DND-41 (cell line): Measurements from ENCODE around the gene KHDC4.

Source experiments
- ATAC-seq: fragments of 200-7000 bp; cut with Tn5 transposase; 3 replicates; pipeline ENCODE4 v1.9.1; 2021; ENCODE audit warnings: low read depth; ENCODE audit not compliant: insufficient read depth
- DNase-seq: peaks from one replicate; pipeline ENCODE4 v3.0.0-alpha.2; 2020
- H2AFZ ChIP-seq: 2 replicates; pipeline ENCODE4 v1.6.0; 2012; ENCODE audit warnings: low read depth, low read length
- H3K27ac ChIP-seq: 2 replicates; pipeline ENCODE4 v1.5.1; 2012; ENCODE audit warnings: low read length, inconsistent platforms
- H3K27me3 ChIP-seq: fragments of 200-600 bp; sonication (generic); 2 replicates; pipeline ENCODE4 v1.6.0; 2012; ENCODE audit warnings: low read length, mild to moderate bottlenecking, inconsistent platforms; ENCODE audit not compliant: insufficient read depth, poor library complexity
- H3K36me3 ChIP-seq: 2 replicates; pipeline ENCODE4 v1.5.1; 2012; ENCODE audit warnings: low read length, inconsistent platforms; ENCODE audit not compliant: insufficient read depth
- H3K4me1 ChIP-seq: 2 replicates; pipeline ENCODE4 v1.5.1; 2012; ENCODE audit warnings: mild to moderate bottlenecking, low read length; ENCODE audit not compliant: insufficient read depth
- H3K4me2 ChIP-seq: 2 replicates; pipeline ENCODE4 v1.6.0; 2012; ENCODE audit warnings: mild to moderate bottlenecking, moderate library complexity, low read length, inconsistent platforms; ENCODE audit not compliant: insufficient read depth
- H3K4me3 ChIP-seq, 2 experiments: fragments of 200-600 bp in 1 of 2; shearing (Covaris generic) in 1 of 2; 2 replicates each; pipeline ENCODE4 v1.5.1; 2012 to 2016; ENCODE audit warnings: inconsistent platforms in 2 of 2, low read length in 2 of 2, mild to moderate bottlenecking in 2 of 2, low read depth in 1 of 2, moderate library complexity in 1 of 2
- H3K79me2 ChIP-seq: 2 replicates; pipeline ENCODE4 v1.6.0; 2012; ENCODE audit warnings: low read length, inconsistent platforms; ENCODE audit not compliant: insufficient read depth
- H3K9ac ChIP-seq: 2 replicates; pipeline ENCODE4 v1.6.0; 2012; ENCODE audit warnings: low read depth, mild to moderate bottlenecking, inconsistent platforms, low read length, moderate library complexity
- H3K9me3 ChIP-seq: 2 replicates; pipeline ENCODE4 v1.5.1; 2012; ENCODE audit warnings: low read length, moderate library complexity, mild to moderate bottlenecking, inconsistent platforms; ENCODE audit not compliant: insufficient read depth, severe bottlenecking
- H4K20me1 ChIP-seq: 2 replicates; pipeline ENCODE4 v1.6.0; 2012; ENCODE audit warnings: low read length; ENCODE audit not compliant: insufficient read depth
- CTCF ChIP-seq: IDR thresholded peaks from 2 replicates; pipeline ENCODE4 v1.5.1; 2012; ENCODE audit warnings: borderline replicate concordance, low read length, moderate library complexity, mild to moderate bottlenecking; ENCODE audit not compliant: poor library complexity, severe bottlenecking; ENCODE audit errors: extremely low read depth
- EZH2 ChIP-seq: IDR thresholded peaks from 3 replicates; pipeline ENCODE4 v1.6.1; 2012; ENCODE audit warnings: borderline replicate concordance, low read depth, mild to moderate bottlenecking, moderate library complexity, low read length, inconsistent platforms; ENCODE audit not compliant: severe bottlenecking

Gene KHDC4

GRCh38 chr1:155964193-155964592 lies 30.0 kb upstream of the KHDC4 start:
- H4K20me1 ChIP-seq, result peaks cover 58% of the 10 kb centered on the region
- no peaks in the 10 kb centered on the region for H3K4me1 ChIP-seq
- peaks cover 39% of the 10 kb centered on the region for H3K79me2 ChIP-seq
- no peak overlapping the region for H3K4me3 ChIP-seq
- DNase-seq, result no peak
- H3K4me2 ChIP-seq, result no peak overlapping the region
- H3K9me3 ChIP-seq, result no peaks in the 10 kb centered on the region
- peaks cover 94% of the 10 kb centered on the region for H3K36me3 ChIP-seq
- no peak overlapping the region for H2AFZ ChIP-seq
- no peak overlapping the region for H3K9ac ChIP-seq
- TF ChIP-seq CTCF (no peak), EZH2 (no peak)
- ATAC-seq, result no peak
- H3K27me3 ChIP-seq, result no peaks in the 10 kb centered on the region
- no peak overlapping the region for H3K27ac ChIP-seq

GRCh38 chr1:155962599-155963211 lies 28.5 kb upstream of the KHDC4 start:
- Histone ChIP-seq H3K4me2 (no peak overlapping the region), H3K79me2 (peaks cover 24% of the 10 kb centered on the region), H3K9me3 (no peaks in the 10 kb centered on the region), H2AFZ (no peak overlapping the region), H3K27me3 (no peaks in the 10 kb centered on the region), H3K4me3 (no peak overlapping the region), H3K36me3 (peaks cover 91% of the 10 kb centered on the region), H4K20me1 (peaks cover 43% of the 10 kb centered on the region), H3K4me1 (no peaks in the 10 kb centered on the region), H3K27ac (no peak overlapping the region), H3K9ac (no peak overlapping the region)
- DNase-seq (no peak), ATAC-seq (no peak)
- no peak for TF ChIP-seq CTCF
- no peak for TF ChIP-seq EZH2

- no peaks in the 10 kb centered on the region for H3K9me3 ChIP-seq
- H3K27me3 ChIP-seq, result no peaks in the 10 kb centered on the region
- peaks cover 36% of the 10 kb centered on the region for H4K20me1 ChIP-seq
- H3K9ac ChIP-seq, result no peak overlapping the region
- no peaks in the 10 kb centered on the region for H3K4me1 ChIP-seq
- no peak overlapping the region for H3K4me3 ChIP-seq
- ATAC-seq, result peak; percentile 37; the same call in 1 of the 3 replicates
- TF ChIP-seq EZH2, result no peak
- peak; percentile 16 for TF ChIP-seq CTCF
- H3K4me2 ChIP-seq, result no peak overlapping the region
- H3K36me3 ChIP-seq, result peaks cover 91% of the 10 kb centered on the region
- H3K27ac ChIP-seq, result no peak overlapping the region
- peaks cover 17% of the 10 kb centered on the region for H3K79me2 ChIP-seq
- no peak overlapping the region for H2AFZ ChIP-seq
- no peak for DNase-seq
Measured at GRCh38 chr1:155961937-155962336, 27.7 kb upstream of the KHDC4 start.
